GM12892 (cell line): ENCODE data around the gene BEND5.

Experiments
- POLR2A ChIP-seq: IDR thresholded peaks from 2 replicates; pipeline ENCODE4 v1.6.1; 2011; ENCODE audit warnings: low read depth, low read length, control low read depth
- POLR2AphosphoS5 ChIP-seq: IDR thresholded peaks from 2 replicates; pipeline ENCODE4 v1.6.1; 2011; ENCODE audit warnings: low read depth, low read length, control low read depth

DNA sequence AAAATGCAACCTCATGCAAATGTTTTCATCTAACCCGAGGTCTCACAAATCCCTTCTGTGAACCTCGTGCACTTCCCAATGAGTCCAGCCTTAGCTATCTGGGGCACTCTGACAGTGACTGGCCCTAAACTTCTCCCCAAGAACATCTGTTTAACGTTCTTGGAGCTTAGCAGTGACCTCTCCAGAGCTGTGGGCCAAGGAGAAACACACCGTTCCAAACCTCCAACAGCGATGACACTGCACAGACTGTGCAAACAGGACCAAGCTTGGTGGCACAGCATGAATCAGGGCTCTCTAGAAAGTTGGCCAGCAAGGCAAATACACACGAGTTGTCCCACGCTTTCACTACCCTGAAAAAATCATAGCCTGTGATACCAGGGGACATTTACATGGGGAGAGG is 15.8 kb downstream of the BEND5 start:
- TF ChIP-seq POLR2A (no peak), POLR2AphosphoS5 (no peak)
